HepG2 (cell line): ENCODE data around the gene NPW. TPM values are rescaled to one million over a fixed set of nuclear protein-coding genes. Genes with fewer than 3 reads are reported as not detected.
A peak's percentile ranks its signal among the peaks of the same experiment; 100 is the strongest.

Experiments
- CEBPZ ChIP-seq: IDR thresholded peaks from 2 replicates; pipeline ENCODE4 v1.6.1; 2012; ENCODE audit warnings: low read length, improper control_type of control experiment
- ETS1 ChIP-seq: sonication (generic); formaldehyde crosslinking; IDR thresholded peaks from 2 replicates; pipeline ENCODE4 v1.4.0; 2020; ENCODE audit warnings: missing genetic modification reagents
- IKZF1 ChIP-seq: fragments of 450-650 bp; IDR thresholded peaks from 2 replicates; pipeline ENCODE4 v1.7.1; 2016
- KAT2B ChIP-seq: fragments of 150-350 bp; IDR thresholded peaks from 2 replicates; pipeline ENCODE4 v1.6.1; 2014; ENCODE audit warnings: low read depth, low read length, borderline replicate concordance
- NKX3-1 ChIP-seq: sonication (generic); formaldehyde crosslinking; IDR thresholded peaks from 2 replicates; pipeline ENCODE4 v1.5.0; 2020; ENCODE audit warnings: missing genetic modification reagents
- SAP130 ChIP-seq: IDR thresholded peaks from 2 replicates; pipeline ENCODE4 v1.6.1; 2016; ENCODE audit warnings: low read depth
- TCF7L2 ChIP-seq: IDR thresholded peaks from 2 replicates; pipeline ENCODE4 v1.6.1; 2011; ENCODE audit warnings: mild to moderate bottlenecking, low read depth, low read length, moderate library complexity
- ZBTB2 ChIP-seq: sonication (generic); formaldehyde crosslinking; IDR thresholded peaks from 2 replicates; pipeline ENCODE4 v1.8.0; 2022; ENCODE audit warnings: low read depth, missing genetic modification reagents
- ZFY ChIP-seq: sonication (generic); formaldehyde crosslinking; IDR thresholded peaks from 2 replicates; pipeline ENCODE4 v1.4.0; 2020; ENCODE audit warnings: missing genetic modification reagents
- ZNF121 ChIP-seq: sonication (generic); formaldehyde crosslinking; IDR thresholded peaks from 2 replicates; pipeline ENCODE4 v1.5.0; 2020; ENCODE audit warnings: mild to moderate bottlenecking, missing genetic modification reagents
- ZNF143 ChIP-seq: sonication (generic); formaldehyde crosslinking; IDR thresholded peaks from 2 replicates; pipeline ENCODE4 v1.4.0; 2020; ENCODE audit warnings: missing genetic modification reagents
- ZNF264 ChIP-seq: sonication (generic); formaldehyde crosslinking; IDR thresholded peaks from 2 replicates; pipeline ENCODE4 v1.4.0; 2020; ENCODE audit warnings: missing genetic modification reagents
- ZNF432 ChIP-seq: sonication (generic); formaldehyde crosslinking; IDR thresholded peaks from 2 replicates; pipeline ENCODE4 v1.5.0; 2020; ENCODE audit warnings: missing genetic modification reagents, mild to moderate bottlenecking, borderline replicate concordance
- ZNF496 ChIP-seq: sonication (generic); formaldehyde crosslinking; IDR thresholded peaks from 2 replicates; pipeline ENCODE4 v1.8.1; 2023; ENCODE audit warnings: mild to moderate bottlenecking, moderate library complexity, missing genetic modification reagents; ENCODE audit not compliant: insufficient replicate concordance
- ZNF646 ChIP-seq: sonication (generic); formaldehyde crosslinking; IDR thresholded peaks from 2 replicates; pipeline ENCODE4 v1.9.0; 2021; ENCODE audit warnings: mild to moderate bottlenecking, missing genetic modification reagents
- ZNF670 ChIP-seq: sonication (generic); formaldehyde crosslinking; IDR thresholded peaks from 2 replicates; pipeline ENCODE4 v1.8.0; 2022; ENCODE audit warnings: mild to moderate bottlenecking, missing genetic modification reagents, borderline replicate concordance
- ZNF773 ChIP-seq: sonication (generic); formaldehyde crosslinking; IDR thresholded peaks from 2 replicates; pipeline ENCODE4 v1.4.0; 2020; ENCODE audit warnings: missing genetic modification reagents, borderline replicate concordance
- ZNF841 ChIP-seq: sonication (generic); formaldehyde crosslinking; IDR thresholded peaks from 2 replicates; pipeline ENCODE4 v1.8.1; 2023; ENCODE audit warnings: missing genetic modification reagents, borderline replicate concordance
- polyA plus RNA-seq, 8 experiments: library from polyadenylated mRNA; depleted of rRNA in 3 of 8; stranded (reverse) in 7 of 8; unstranded in 1 of 8; fragments of >200 nt; fragmentation: Illumina TruSeq in 4 of 8; extraction: Trizol in 4 of 8; gene quantifications; 2 replicates each; pipeline versions ENCODE4 v1.2.1 to v1.2.3, GENCODE V29; 2011 to 2016; ENCODE audit warnings: low read depth in 4 of 8, missing spikeins in 1 of 8, mixed read lengths in 1 of 8; ENCODE audit not compliant: insufficient read depth in 1 of 8
- total RNA-seq, 5 experiments: library from RNA; depleted of rRNA; stranded (reverse); fragments of >200 nt; fragmentation: Illumina TruSeq; extraction: Trizol; gene quantifications; 2 replicates each; pipeline ENCODE4 v1.2.3, GENCODE V29; 2016; ENCODE audit warnings: low read depth in 1 of 5

The NPW gene
- total and polyA plus RNA-seq, 2 of the 13 experiments (the other 11 are each of a cell fraction or from before 2014, with no cell fraction given): 0.24 to 0.97 TPM

- TF ChIP-seq ETS1 (no peak), ZNF670 (CRISPR knock-in tag) (no peak), NKX3-1 (CRISPR knock-in tag) (no peak), ZNF143 (CRISPR knock-in tag) (peak; percentile 27; the same call in 1 of the 2 replicates), ZNF496 (CRISPR knock-in tag) (no peak), ZNF646 (CRISPR knock-in tag) (no peak), SAP130 (CRISPR knock-in tag) (peak; percentile 92), IKZF1 (no peak), ZNF841 (CRISPR knock-in tag) (no peak), ZNF121 (CRISPR knock-in tag) (no peak), ZNF773 (CRISPR knock-in tag) (no peak), ZNF264 (CRISPR knock-in tag) (no peak), ZBTB2 (CRISPR knock-in tag) (no peak), ZFY (CRISPR knock-in tag) (peak; percentile 61), TCF7L2 (no peak), KAT2B (no peak), ZNF432 (CRISPR knock-in tag) (no peak), CEBPZ (no peak)
These were observed 15.6 kb upstream of the NPW start (continued) for GRCh38 chr16:2003827-2004641.
